ENCODE measurements around the gene SLC27A3. TPM values are rescaled to one million over a fixed set of nuclear protein-coding genes. Genes with fewer than 3 reads are reported as not detected.

Gene SLC27A3
- polyA plus RNA-seq, 3 donors = 84.5 to 123 (median 118) TPM

GRCh38 chr1:153799016-153799415 is 23.8 kb downstream of the SLC27A3 start:
- no peaks in the 10 kb centered on the region for H3K79me2 ChIP-seq (ENCODE audit: insufficient read depth, low read length)
- Mint-ChIP-seq H3K4me1 (peaks cover 28% of the 10 kb centered on the region), H3K27ac (peak overlapping the region in 1 of 7 donors; percentile 32)

More at GRCh38 chr1:153799016-153799415, 23.8 kb downstream of the SLC27A3 start:
- Histone ChIP-seq H2AFZ (ENCODE audit: insufficient read depth, low read depth, low read length, poor library complexity, severe bottlenecking) (no peak overlapping the region), H3K27ac (ENCODE audit: low read depth in 1 of 2, low read length in 2 of 2) (no peak overlapping the region), H3K36me3 (replicated peaks in 1 of 2; ENCODE audit: control insufficient read depth in 1 of 2, insufficient read depth in 2 of 2, low read length in 2 of 2) (peaks cover 0 to 2% of the 10 kb centered on the region in 2 donors), H3K9me3 (replicated peaks in 1 of 2; ENCODE audit: control insufficient read depth in 1 of 2, insufficient read depth in 1 of 2, low read length in 2 of 2) (no peaks in the 10 kb centered on the region), H3K27me3 (ENCODE audit: control insufficient read depth in 2 of 2, insufficient read depth in 2 of 2, low read length in 2 of 2) (no peaks in the 10 kb centered on the region), H3K4me2 (replicated peaks; ENCODE audit: extremely low read depth, low read length, poor library complexity, severe bottlenecking) (no peak overlapping the region), H4K20me1 (ENCODE audit: insufficient read depth, low read length) (no peaks in the 10 kb centered on the region), H3K4me1 (ENCODE audit: control insufficient read depth in 1 of 2, insufficient read depth in 2 of 2, low read length in 2 of 2) (peaks cover 16 to 17% of the 10 kb centered on the region in 2 donors), H3K9ac (ENCODE audit: insufficient read depth, low read length, poor library complexity, severe bottlenecking) (no peak overlapping the region), H3K4me3 (replicated peaks in 1 of 3; ENCODE audit: low read depth in 2 of 3, low read length in 3 of 3) (no peak overlapping the region)
- intact Hi-C loops (cut with micrococcal nuclease) = loop anchor here (5.0 kb wide), 1 partner anchor 188 kb away; the partner anchor contains the start of gene RAB13 (in 2 of the 2)
- Mint-ChIP-seq H3K36me3 (peaks cover 30 to 31% of the 10 kb centered on the region in 2 donors), H3K9me3 (peaks cover 0 to 3% (median 0%) of the 10 kb centered on the region in 7 donors), H3K27me3 (ENCODE audit: low read depth in 3 of 3) (peaks cover 0 to 6% (median 3%) of the 10 kb centered on the region in 3 donors), H3K4me3 (no peak overlapping the region)
- WGBS (ENCODE audit: insufficient coverage) = no CpG with 5 or more reads among the region's 4 CpGs
- TF ChIP-seq CTCF (IDR thresholded peaks at IDR 0.05) = no peak
- DNase-seq = no peak
